ENCODE results near the gene MTHFS.
"Not testable (repeated sequence)": the region's sequence is repeated elsewhere in the genome, so short reads cannot be mapped to it uniquely, and the experiment has no call there.

Gene MTHFS

GRCh38 chr15:79915776-79916501, 19.1 kb upstream of the MTHFS start:
- not testable (repeated sequence) for DNase-seq (ENCODE audit: low read depth)

DNA sequence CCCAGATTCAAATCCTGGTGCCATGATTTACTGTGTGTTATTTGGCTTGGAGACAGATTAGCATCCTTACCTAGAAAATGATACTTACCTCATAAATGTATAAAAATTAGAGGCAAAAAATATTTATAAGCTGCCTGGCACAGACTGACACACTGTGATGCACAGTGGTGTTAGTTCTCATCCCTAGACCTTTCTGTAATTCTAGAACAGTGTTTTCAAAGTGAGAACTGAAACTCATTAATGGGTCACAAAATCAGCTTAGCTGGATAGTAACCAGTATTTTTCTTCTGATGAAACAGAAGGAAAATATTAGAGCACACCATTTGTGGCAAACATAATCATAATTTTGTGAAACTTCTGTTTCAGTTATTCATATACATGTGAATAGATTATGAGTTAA, 17.9 kb upstream of the MTHFS start:
- no peak for DNase-seq (ENCODE audit: low read depth)

GRCh38 chr15:79909556-79910335, 12.9 kb upstream of the MTHFS start:
- not testable (repeated sequence) for DNase-seq (ENCODE audit: low read depth)

DNA sequence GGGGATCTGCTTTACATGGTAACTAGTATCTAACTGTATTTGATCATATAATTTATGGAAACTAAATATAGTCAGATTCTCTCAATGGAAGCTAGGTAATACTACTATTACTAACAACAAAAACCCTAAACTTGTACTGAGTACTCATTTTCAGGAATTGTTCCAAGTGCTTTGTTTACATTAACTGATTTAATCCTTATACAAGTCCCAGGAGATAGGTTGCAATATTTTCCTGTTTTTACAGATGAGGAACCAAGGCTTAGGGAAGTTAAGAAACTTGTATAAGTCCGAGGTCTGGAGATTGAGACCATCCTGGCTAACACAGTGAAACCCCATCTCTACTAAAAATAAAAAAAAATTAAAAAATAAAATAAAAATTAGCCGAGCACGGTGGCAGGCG, 7.5 kb upstream of the MTHFS start:
- DNase-seq (ENCODE audit: low read depth) = no peak

GRCh38 chr15:79903626-79904025, 6.8 kb upstream of the MTHFS start:
- DNase-seq (ENCODE audit: low read depth) = no peak

DNA sequence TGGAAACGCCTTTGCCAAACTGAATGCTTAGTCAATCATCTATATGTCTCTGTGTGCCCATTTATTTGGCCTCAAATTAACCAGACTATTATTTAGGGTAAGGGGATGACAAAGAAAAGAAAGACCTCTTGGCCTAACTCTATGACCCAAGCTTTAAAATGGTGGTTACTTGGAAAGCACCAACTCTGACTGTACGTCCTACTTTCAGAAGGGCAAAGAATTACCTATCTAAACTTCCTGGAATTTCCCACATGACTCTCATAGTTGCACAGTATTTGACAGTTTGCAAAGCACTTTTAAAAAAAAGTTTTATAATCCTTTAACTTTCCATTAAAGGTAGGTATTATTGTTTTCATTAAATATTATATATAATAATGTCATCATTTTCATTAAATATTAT, 6.3 kb upstream of the MTHFS start:
- DNase-seq (ENCODE audit: low read depth) = no peak

DNA sequence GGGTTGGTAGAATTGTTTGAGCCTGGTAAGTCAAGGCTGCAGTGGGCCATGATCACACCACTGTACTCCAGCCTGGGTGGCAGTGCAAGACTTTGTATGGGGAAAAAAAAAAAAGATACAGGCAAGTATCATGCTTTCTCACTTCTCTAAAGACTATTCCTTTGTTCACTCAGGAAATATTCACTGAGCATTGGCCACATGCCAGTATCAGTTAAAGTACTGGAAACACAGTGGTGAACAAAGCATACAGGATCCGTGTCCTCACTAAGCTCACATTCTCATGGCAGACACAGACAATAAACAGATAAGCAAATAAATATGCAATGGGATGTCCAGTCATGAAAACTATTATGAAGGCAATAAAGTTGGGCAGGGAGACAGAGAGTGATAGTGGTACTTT, 5.1 kb upstream of the MTHFS start:
- no peak for DNase-seq (ENCODE audit: low read depth)

DNA sequence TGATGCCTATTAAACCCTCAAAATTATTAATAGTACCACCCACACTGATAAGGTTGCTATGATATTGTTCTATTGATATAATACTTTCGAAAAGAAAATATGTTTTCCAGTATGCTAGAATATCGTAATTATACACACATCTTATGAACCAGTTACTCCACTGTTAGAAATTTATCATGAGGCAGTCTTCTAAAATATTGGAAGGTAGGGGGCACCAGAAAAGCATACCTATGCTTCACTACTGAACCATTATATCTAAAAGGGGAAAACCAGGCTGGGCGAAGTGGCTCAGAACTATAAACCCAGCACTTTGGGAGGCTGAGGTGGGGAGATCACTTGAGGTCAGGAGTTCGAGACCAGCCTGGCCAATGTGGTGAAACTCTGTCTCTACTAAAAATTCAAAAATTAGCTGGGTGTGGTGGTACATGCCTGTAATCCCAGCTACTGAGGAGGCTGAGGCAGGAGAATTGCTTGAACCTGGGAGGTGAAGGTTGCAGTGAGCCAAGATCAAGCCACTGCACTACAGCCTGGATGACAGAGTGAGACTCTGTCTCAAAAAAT, 4.1 kb upstream of the MTHFS start:
- DNase-seq (ENCODE audit: low read depth) = not testable (repeated sequence)

DNA sequence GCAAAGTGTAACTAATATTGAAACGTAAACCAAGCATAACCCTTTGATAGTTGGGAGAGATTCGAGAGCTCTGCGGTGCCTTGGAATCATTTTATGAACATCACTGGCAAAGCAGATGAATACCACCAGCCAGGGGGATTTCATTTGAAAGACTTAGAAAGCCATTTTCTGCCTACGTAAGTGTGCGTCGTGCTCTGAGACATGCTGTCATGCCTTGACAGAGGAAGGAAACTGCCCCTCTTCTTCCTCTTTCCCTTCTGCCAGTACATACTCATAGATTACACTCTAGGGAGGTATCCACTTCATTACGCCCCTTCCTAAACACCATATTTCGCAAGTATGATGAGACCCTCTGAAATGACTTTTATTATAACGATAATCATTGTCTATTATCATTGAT, 3.3 kb upstream of the MTHFS start:
- no peak for DNase-seq (ENCODE audit: low read depth)

DNA sequence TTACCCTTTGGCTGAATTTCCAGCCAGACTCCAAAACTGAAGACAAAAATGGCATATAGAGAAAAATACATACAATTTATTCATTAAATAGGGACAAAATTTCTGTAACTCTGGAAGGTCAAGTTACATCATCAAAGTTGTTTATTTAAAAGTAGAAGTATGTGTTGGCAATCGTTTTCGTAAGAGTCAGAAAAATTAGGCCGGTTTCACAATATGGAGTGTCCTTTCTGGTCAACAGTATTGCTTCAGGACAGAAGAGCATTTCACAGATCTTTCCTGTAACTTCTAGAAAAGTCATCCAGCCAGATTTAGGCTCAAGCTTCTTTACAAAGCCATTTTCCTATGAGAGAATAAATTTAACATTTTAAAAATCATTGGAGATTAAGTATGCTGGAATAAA, 2.0 kb upstream of the MTHFS start:
- not testable (repeated sequence) for DNase-seq (ENCODE audit: low read depth)

GRCh38 chr15:79898369-79898768, 1.6 kb upstream of the MTHFS start:
- DNase-seq (ENCODE audit: low read depth) = no peak

DNA sequence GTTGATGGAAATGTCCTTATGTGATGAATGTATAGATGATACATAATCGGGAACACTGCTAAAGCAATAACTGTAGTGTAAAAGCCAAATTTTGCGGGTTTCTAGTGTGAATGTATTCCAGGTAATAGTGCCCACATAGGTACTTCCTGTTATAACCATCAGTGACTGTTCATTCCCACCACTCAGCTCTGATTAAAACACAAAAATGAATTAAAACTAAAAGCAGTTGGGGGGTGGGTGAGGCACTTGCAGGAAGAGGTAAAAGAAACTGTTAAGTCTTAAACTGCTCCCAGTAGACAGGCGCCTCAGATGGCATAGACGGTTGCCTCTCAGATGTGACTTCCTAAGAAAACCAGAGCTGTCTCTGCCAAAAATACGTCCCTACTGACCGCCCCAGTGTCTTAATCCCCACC, 893 bp upstream of the MTHFS start:
- DNase-seq (ENCODE audit: low read depth) = no peak

DNA sequence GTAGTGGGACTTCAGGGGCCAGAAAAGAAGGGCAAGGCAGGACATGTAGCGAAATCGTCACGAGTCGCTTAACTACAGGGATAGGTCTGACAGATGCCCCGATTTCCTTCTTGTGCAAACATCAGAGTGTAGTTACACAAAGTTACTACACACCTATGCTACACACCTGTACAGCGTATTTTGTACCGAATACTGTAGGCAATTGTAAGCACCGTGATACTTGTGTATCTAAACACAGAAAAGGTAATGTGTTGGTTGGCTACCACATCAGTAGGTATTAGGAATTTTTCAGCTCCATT, 515 bp upstream of the MTHFS start:
- no peak for DNase-seq (ENCODE audit: low read depth)

DNA sequence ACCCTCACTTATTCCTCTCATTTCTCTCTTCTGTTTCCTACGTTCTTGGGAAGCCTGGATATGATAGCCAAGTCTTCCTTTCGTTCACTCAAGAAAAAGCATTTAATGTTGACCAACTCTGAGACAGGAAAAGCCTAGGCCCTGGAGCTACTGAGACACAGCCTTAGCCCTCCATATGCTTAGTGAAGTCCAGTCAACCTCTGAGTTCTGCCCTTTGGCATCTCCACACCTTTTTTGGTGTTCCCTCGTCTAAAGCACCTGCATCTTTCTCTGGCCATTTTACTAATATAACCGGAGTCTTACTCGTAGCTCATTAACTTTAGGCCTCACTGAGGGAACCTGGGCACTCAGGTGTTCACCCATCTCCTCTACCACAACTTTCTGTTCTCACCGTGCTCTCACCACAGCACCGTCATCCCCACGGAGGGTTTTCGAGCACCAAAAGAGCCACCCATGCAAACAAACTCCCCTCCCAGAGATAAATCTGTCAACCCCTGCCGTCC, 632 bp downstream of the MTHFS start:
- DNase-seq (ENCODE audit: low read depth) = peak; percentile 12

GRCh38 chr15:79887054-79887930, 9.5 kb downstream of the MTHFS start:
- DNase-seq (ENCODE audit: low read depth) = no peak

DNA sequence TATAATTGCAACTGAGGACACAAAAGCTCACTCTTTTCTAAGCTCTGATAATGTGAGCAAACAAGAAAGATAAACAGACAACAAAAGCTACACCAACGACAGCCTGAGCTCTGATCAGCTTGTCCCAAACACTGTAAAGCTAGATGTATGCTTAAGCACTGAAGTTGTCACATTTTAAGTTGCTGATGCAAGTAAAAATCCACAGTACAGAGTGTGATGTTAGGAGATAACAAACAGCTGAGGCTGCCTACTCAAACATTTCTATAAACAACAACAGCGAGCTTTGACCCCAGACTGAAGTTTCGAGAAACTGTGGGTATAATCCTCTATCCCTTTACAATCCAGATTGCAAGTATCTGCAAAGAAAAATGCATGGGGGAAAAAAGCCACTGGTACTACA, 10.7 kb downstream of the MTHFS start:
- no peak for DNase-seq (ENCODE audit: low read depth)

DNA sequence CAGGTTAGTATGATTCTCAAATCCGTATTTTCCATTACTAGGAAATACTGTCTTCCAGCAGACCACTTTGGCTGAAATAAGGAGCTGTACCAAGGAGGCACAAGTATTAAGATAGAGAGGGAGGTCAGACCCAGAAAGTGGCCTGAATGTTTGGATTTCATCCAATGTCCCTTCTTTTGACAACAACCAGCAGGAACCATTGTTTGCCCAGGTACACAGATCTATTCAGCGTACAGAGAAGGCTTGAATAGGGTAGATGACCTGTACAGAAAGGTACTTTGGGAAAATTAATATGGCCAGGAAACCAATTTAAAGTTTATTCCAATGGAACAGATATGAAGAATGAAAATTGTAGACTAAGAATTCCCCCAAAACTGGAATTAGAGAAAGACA, 12.6 kb downstream of the MTHFS start:
- DNase-seq (ENCODE audit: low read depth) = no peak

- no peak for DNase-seq (ENCODE audit: low read depth)
Measured at GRCh38 chr15:79883579-79884203, 13.1 kb downstream of the MTHFS start.

GRCh38 chr15:79881668-79882067, 15.1 kb downstream of the MTHFS start:
- DNase-seq (ENCODE audit: low read depth) = no peak

GRCh38 chr15:79881254-79881653, 15.6 kb downstream of the MTHFS start:
- DNase-seq (ENCODE audit: low read depth) = no peak

DNA sequence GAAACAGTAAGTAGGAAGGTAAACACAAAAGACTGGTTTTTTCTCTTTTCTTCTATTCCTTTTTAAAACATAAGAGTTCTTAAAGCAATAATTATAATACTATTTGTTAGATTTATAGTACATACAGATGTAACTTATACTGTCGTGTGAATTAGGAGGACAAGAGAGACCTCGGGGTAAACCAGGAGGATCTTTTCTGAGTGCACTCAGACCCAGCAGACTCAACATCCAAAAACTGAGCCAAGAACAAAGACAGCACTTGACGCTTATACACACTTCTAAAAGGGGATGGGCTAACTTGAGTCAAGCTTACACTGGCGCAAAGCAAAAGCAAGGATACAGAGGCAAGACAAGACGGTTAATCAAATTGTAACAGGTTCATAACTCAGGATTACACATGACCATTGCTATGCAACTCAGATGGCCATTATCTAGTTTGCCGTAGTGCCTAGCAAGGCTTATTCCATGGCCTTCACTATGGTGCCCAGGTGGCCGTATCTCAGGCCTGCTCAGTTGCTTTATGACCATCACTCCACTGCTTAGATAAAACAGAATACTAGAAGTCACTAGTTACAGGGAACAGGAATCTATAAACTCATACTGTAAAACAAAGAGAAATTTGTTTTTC, 18.6 kb downstream of the MTHFS start:
- no peak for DNase-seq (ENCODE audit: low read depth)

All from HS-27A (cell line).